Astrocyte (in vitro differentiated cells and primary cell): Measurements from ENCODE around the gene CD4. TPM values are rescaled to one million over a fixed set of nuclear protein-coding genes. Genes with fewer than 3 reads are reported as not detected.

Source experiments
- DNase-seq: peaks from one replicate; pipeline ENCODE4 v3.0.0-alpha.2; 2010; ENCODE audit warnings: low read depth
- FAIRE-seq: peaks from 2 replicates; lab custom pipeline; 2011; peaks lifted over from hg19 to GRCh38; lab: Jason Lieb, UNC
- H2AFZ ChIP-seq: 2 replicates; pipeline ENCODE4 v1.6.0; 2012; ENCODE audit warnings: low read depth, low read length, inconsistent platforms
- H3K27ac ChIP-seq: 2 replicates; pipeline ENCODE4 v1.5.1; 2011; ENCODE audit warnings: low read depth, low read length, inconsistent platforms
- H3K27me3 ChIP-seq: 2 replicates; pipeline ENCODE4 v1.6.0; 2011; ENCODE audit warnings: low read length, inconsistent platforms; ENCODE audit not compliant: insufficient read depth
- H3K36me3 ChIP-seq: 2 replicates; pipeline ENCODE4 v1.5.1; 2011; ENCODE audit warnings: low read length, inconsistent platforms; ENCODE audit not compliant: insufficient read depth
- H3K4me1 ChIP-seq: 2 replicates; pipeline ENCODE4 v1.5.1; 2011; ENCODE audit warnings: low read length, inconsistent platforms; ENCODE audit not compliant: insufficient read depth
- H3K4me2 ChIP-seq: 2 replicates; pipeline ENCODE4 v1.6.0; 2012; ENCODE audit warnings: low read length, inconsistent platforms
- H3K4me3 ChIP-seq: 2 replicates; pipeline ENCODE4 v1.5.1; 2011; ENCODE audit warnings: low read depth, mild to moderate bottlenecking, low read length, inconsistent platforms; ENCODE audit not compliant: insufficient read depth
- H3K79me2 ChIP-seq: 2 replicates; pipeline ENCODE4 v1.6.0; 2012; ENCODE audit warnings: mild to moderate bottlenecking, low read length, inconsistent platforms; ENCODE audit not compliant: insufficient read depth
- H3K9ac ChIP-seq: 2 replicates; pipeline ENCODE4 v1.6.0; 2012; ENCODE audit warnings: mild to moderate bottlenecking, low read length, inconsistent platforms
- H3K9me3 ChIP-seq: 2 replicates; pipeline ENCODE4 v1.5.1; 2012; ENCODE audit warnings: low read depth, mild to moderate bottlenecking, low read length, inconsistent platforms; ENCODE audit not compliant: insufficient read depth
- H4K20me1 ChIP-seq: 2 replicates; pipeline ENCODE4 v1.6.0; 2012; ENCODE audit warnings: low read length, inconsistent platforms; ENCODE audit not compliant: insufficient read depth
- H3K27ac Mint-ChIP-seq: one replicate; pipeline ENCODE4 v1.8.0; 2021; ENCODE audit warnings: mild to moderate bottlenecking, mixed read lengths; ENCODE audit not compliant: unreplicated experiment
- H3K27me3 Mint-ChIP-seq: one replicate; pipeline ENCODE4 v1.8.0; 2021; ENCODE audit warnings: low read depth, mixed read lengths; ENCODE audit not compliant: unreplicated experiment
- H3K36me3 Mint-ChIP-seq: one replicate; pipeline ENCODE4 v1.8.0; 2021; ENCODE audit warnings: low read depth, mixed read lengths; ENCODE audit not compliant: unreplicated experiment
- H3K4me1 Mint-ChIP-seq: one replicate; pipeline ENCODE4 v1.8.0; 2021; ENCODE audit warnings: low read depth, mixed read lengths; ENCODE audit not compliant: unreplicated experiment
- H3K4me3 Mint-ChIP-seq: one replicate; pipeline ENCODE4 v1.8.0; 2021; ENCODE audit warnings: mild to moderate bottlenecking, moderate library complexity, mixed read lengths; ENCODE audit not compliant: unreplicated experiment
- H3K9me3 Mint-ChIP-seq: one replicate; pipeline ENCODE4 v1.8.0; 2021; ENCODE audit warnings: mild to moderate bottlenecking, mixed read lengths; ENCODE audit not compliant: unreplicated experiment
- CTCF ChIP-seq: IDR thresholded peaks from 2 replicates; pipeline ENCODE4 v1.5.1; 2011; ENCODE audit warnings: low read depth, mild to moderate bottlenecking, inconsistent platforms, low read length, moderate library complexity; ENCODE audit not compliant: insufficient read depth
- EZH2 ChIP-seq: IDR thresholded peaks from 2 replicates; pipeline ENCODE4 v1.6.1; 2012; ENCODE audit warnings: mild to moderate bottlenecking, low read length, inconsistent platforms; ENCODE audit not compliant: insufficient read depth
- total RNA-seq: library from RNA; stranded (reverse); gene quantifications from 2 replicates; pipeline ENCODE4 v1.2.1, GENCODE V29; 2021

Gene CD4
- total RNA-seq, 1 donor from 2014 or later, result 0.54 TPM

GRCh38 chr12:6795088-6795487 lies 5.8 kb downstream of the CD4 start:
- no peaks in the 10 kb centered on the region for H3K36me3 ChIP-seq
- H3K4me3 ChIP-seq, result no peak overlapping the region
- H3K27me3 ChIP-seq, result peaks cover 6% of the 10 kb centered on the region
- no peaks in the 10 kb centered on the region for H3K9me3 ChIP-seq
- H3K79me2 ChIP-seq, result no peaks in the 10 kb centered on the region
- peaks cover 9% of the 10 kb centered on the region for H3K4me1 ChIP-seq
- H3K27ac ChIP-seq, result no peak overlapping the region
- no peak overlapping the region for H2AFZ ChIP-seq
- TF ChIP-seq EZH2 (no peak), CTCF (no peak)
- Mint-ChIP-seq H3K4me1 (peaks cover 11% of the 10 kb centered on the region), H3K9me3 (no peaks in the 10 kb centered on the region), H3K27me3 (peaks cover 55% of the 10 kb centered on the region), H3K4me3 (no peak overlapping the region), H3K36me3 (peaks cover 3% of the 10 kb centered on the region), H3K27ac (no peak overlapping the region)
- no peaks in the 10 kb centered on the region for H4K20me1 ChIP-seq
- no peak overlapping the region for H3K9ac ChIP-seq
- no peak for DNase-seq
- no peak for FAIRE-seq
- H3K4me2 ChIP-seq, result no peak overlapping the region

- H3K4me1 Mint-ChIP-seq, result peaks cover 11% of the 10 kb centered on the region
- H3K4me1 ChIP-seq, result peaks cover 9% of the 10 kb centered on the region
- no peak overlapping the region for H3K4me2 ChIP-seq
- H2AFZ ChIP-seq, result no peak overlapping the region
- FAIRE-seq (no peak), DNase-seq (no peak)
- H3K9ac ChIP-seq, result no peak overlapping the region
- peaks cover 3% of the 10 kb centered on the region for H3K36me3 Mint-ChIP-seq
- H3K9me3 Mint-ChIP-seq, result no peaks in the 10 kb centered on the region
- H3K4me3 Mint-ChIP-seq, result no peak overlapping the region
- H3K27me3 Mint-ChIP-seq, result peaks cover 52% of the 10 kb centered on the region
- H3K27me3 ChIP-seq, result peaks cover 6% of the 10 kb centered on the region
- H4K20me1 ChIP-seq, result no peaks in the 10 kb centered on the region
- H3K79me2 ChIP-seq, result no peaks in the 10 kb centered on the region
- peak overlapping the region; percentile 63 for H3K27ac Mint-ChIP-seq
- no peak overlapping the region for H3K27ac ChIP-seq
- H3K4me3 ChIP-seq, result no peak overlapping the region
- H3K36me3 ChIP-seq, result no peaks in the 10 kb centered on the region
- H3K9me3 ChIP-seq, result no peaks in the 10 kb centered on the region
- no peak for TF ChIP-seq CTCF
- TF ChIP-seq EZH2, result no peak
Measured at GRCh38 chr12:6796576-6796975, 7.2 kb downstream of the CD4 start.

GRCh38 chr12:6799147-6799546 lies 9.8 kb downstream of the CD4 start:
- no peak for DNase-seq
- Histone ChIP-seq H2AFZ (no peak overlapping the region), H3K79me2 (no peaks in the 10 kb centered on the region), H3K36me3 (no peaks in the 10 kb centered on the region), H3K4me3 (no peak overlapping the region), H3K4me1 (no peaks in the 10 kb centered on the region), H3K9ac (no peak overlapping the region), H3K27ac (no peak overlapping the region), H3K27me3 (peaks cover 6% of the 10 kb centered on the region), H3K9me3 (no peaks in the 10 kb centered on the region), H3K4me2 (no peak overlapping the region), H4K20me1 (no peaks in the 10 kb centered on the region)
- H3K9me3 Mint-ChIP-seq, result peaks cover 1% of the 10 kb centered on the region
- H3K36me3 Mint-ChIP-seq, result peaks cover 3% of the 10 kb centered on the region
- FAIRE-seq, result no peak
- H3K27ac Mint-ChIP-seq, result no peak overlapping the region
- no peak overlapping the region for H3K4me3 Mint-ChIP-seq
- H3K27me3 Mint-ChIP-seq, result peaks cover 33% of the 10 kb centered on the region
- H3K4me1 Mint-ChIP-seq, result no peaks in the 10 kb centered on the region
- TF ChIP-seq EZH2, result no peak
- no peak for TF ChIP-seq CTCF
